PFSK-1 (cell line): ENCODE data around the gene SNX5.

Experiments used
- POLR2AphosphoS5 ChIP-seq: IDR thresholded peaks from 2 replicates; pipeline ENCODE4 v1.6.1; 2012; ENCODE audit warnings: low read depth, mild to moderate bottlenecking, control low read depth, low read length, moderate library complexity
- SIN3A ChIP-seq: IDR thresholded peaks from 2 replicates; pipeline ENCODE4 v1.6.1; 2012; ENCODE audit warnings: mild to moderate bottlenecking, low read length, moderate library complexity, borderline replicate concordance; ENCODE audit not compliant: insufficient read depth
- TAF1 ChIP-seq: IDR thresholded peaks from 2 replicates; pipeline ENCODE4 v1.6.1; 2012; ENCODE audit warnings: low read length, control low read depth, borderline replicate concordance; ENCODE audit not compliant: insufficient read depth
- TF ChIP-seq, protein P1 (sequence below), 2 experiments: IDR thresholded peaks; 2 replicates each; pipeline versions ENCODE4 v1.6.1 to v1.8.0; 2011 to 2012; ENCODE audit warnings: low read depth in 2 of 2, low read length in 2 of 2, control low read depth in 1 of 2, inconsistent platforms in 1 of 2, mild to moderate bottlenecking in 1 of 2, moderate library complexity in 1 of 2; ENCODE audit not compliant: insufficient read depth in 1 of 2

GRCh38 chr20:17948442-17948841 is 20.2 kb downstream of the SNX5 start:
- TF ChIP-seq, protein P1, sequence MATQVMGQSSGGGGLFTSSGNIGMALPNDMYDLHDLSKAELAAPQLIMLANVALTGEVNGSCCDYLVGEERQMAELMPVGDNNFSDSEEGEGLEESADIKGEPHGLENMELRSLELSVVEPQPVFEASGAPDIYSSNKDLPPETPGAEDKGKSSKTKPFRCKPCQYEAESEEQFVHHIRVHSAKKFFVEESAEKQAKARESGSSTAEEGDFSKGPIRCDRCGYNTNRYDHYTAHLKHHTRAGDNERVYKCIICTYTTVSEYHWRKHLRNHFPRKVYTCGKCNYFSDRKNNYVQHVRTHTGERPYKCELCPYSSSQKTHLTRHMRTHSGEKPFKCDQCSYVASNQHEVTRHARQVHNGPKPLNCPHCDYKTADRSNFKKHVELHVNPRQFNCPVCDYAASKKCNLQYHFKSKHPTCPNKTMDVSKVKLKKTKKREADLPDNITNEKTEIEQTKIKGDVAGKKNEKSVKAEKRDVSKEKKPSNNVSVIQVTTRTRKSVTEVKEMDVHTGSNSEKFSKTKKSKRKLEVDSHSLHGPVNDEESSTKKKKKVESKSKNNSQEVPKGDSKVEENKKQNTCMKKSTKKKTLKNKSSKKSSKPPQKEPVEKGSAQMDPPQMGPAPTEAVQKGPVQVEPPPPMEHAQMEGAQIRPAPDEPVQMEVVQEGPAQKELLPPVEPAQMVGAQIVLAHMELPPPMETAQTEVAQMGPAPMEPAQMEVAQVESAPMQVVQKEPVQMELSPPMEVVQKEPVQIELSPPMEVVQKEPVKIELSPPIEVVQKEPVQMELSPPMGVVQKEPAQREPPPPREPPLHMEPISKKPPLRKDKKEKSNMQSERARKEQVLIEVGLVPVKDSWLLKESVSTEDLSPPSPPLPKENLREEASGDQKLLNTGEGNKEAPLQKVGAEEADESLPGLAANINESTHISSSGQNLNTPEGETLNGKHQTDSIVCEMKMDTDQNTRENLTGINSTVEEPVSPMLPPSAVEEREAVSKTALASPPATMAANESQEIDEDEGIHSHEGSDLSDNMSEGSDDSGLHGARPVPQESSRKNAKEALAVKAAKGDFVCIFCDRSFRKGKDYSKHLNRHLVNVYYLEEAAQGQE (IDR thresholded peaks at IDR 0.05; ENCODE audit: insufficient read depth in 1 of 2, low read depth in 2 of 2, low read length in 2 of 2): no peak
- TF ChIP-seq POLR2AphosphoS5 (no peak), SIN3A (no peak), TAF1 (no peak)
